ENCODE data around the gene KLHL21.

DNA sequence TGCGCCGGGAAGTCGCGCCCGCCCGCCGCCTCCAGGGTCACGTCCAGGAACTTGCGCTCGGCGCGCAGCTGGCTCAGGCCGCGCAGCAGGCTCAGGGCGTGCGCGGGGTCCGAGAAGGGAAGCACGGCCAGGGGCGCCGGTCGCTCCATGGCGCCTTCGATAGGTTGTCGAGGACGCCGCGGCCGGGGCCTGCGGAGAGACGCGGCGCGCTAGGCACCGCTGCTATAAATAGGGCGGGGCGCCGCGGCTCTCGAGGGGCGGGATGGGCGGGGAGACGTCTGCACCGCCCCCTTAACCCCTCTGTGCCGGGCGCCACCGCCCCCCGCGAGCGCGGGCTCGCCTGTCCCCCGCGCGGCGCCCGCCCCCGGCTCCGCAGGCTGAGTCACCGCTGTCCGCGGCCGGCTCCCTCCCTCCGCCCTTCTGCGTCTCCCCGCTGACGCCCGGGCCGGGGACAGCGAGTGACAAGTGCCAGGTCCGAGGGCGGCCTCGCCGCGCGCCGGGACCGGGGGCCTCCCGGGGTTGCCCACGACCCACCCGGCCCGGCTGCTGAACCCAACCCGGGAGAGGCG is at the start of gene KLHL21:
- no peak for TF ChIP-seq CTCF (IDR thresholded peaks at IDR 0.05; ENCODE audit: insufficient read depth, low read depth, low read length)
- TF ChIP-seq EZH2 (IDR thresholded peaks at IDR 0.05; ENCODE audit: insufficient read depth, low read length): no peak

All from astrocyte (in vitro differentiated cells and primary cell).